K562 (cell line): ENCODE measurements around the gene DCAF12. TPM values are rescaled to one million over a fixed set of nuclear protein-coding genes. Genes with fewer than 3 reads are reported as not detected.

Source experiments
- BMI1 ChIP-seq: fragments of 150-350 bp; IDR thresholded peaks from 2 replicates; pipeline ENCODE4 v1.6.1; 2014; ENCODE audit warnings: low read length
- CHD1 ChIP-seq: fragments of 200-600 bp; sonication (generic); IDR thresholded peaks from one replicate; pipeline ENCODE4 v1.6.1; 2012; ENCODE audit warnings: mild to moderate bottlenecking, moderate library complexity, low read length, inconsistent platforms
- DPF2 ChIP-seq: fragments of 450-650 bp; IDR thresholded peaks from 2 replicates; pipeline ENCODE4 v1.6.1; 2016
- HMGN3 ChIP-seq: IDR thresholded peaks from 2 replicates; pipeline ENCODE4 v1.6.1; 2011; ENCODE audit warnings: borderline replicate concordance, low read depth, mild to moderate bottlenecking, mixed read lengths, low read length; ENCODE audit not compliant: insufficient read length; ENCODE audit errors: extremely low read depth
- SIN3B ChIP-seq: fragments of 450-650 bp; IDR thresholded peaks from 2 replicates; pipeline ENCODE4 v1.6.1; 2017; ENCODE audit warnings: low read depth, mild to moderate bottlenecking, moderate library complexity
- STAT5A ChIP-seq: IDR thresholded peaks from 2 replicates; pipeline ENCODE4 v1.6.1; 2012; ENCODE audit warnings: low read length, inconsistent platforms, borderline replicate concordance
- TAF1 ChIP-seq: IDR thresholded peaks from 2 replicates; pipeline ENCODE4 v1.6.1; 2011; ENCODE audit warnings: mild to moderate bottlenecking, low read length, moderate library complexity; ENCODE audit not compliant: insufficient read depth, control insufficient read depth, severe bottlenecking; ENCODE audit errors: extremely low read depth
- TOE1 ChIP-seq, 2 experiments: fragments of 450-650 bp in 1 of 2; sonication (generic) in 1 of 2; formaldehyde crosslinking in 1 of 2; IDR thresholded peaks; 2 replicates each; pipeline versions ENCODE4 v1.7.1 to v1.8.0; 2016 to 2022; ENCODE audit warnings: borderline replicate concordance in 2 of 2, mild to moderate bottlenecking in 2 of 2, antibody characterized with exemption in 1 of 2, inconsistent platforms in 1 of 2, low read depth in 1 of 2, missing genetic modification reagents in 1 of 2, moderate library complexity in 1 of 2
- ZNF764 ChIP-seq: fragments of 250-450 bp; sonication (Bioruptor Pico); IDR thresholded peaks from 2 replicates; pipeline ENCODE4 v1.4.0; 2020; ENCODE audit warnings: low read depth, mild to moderate bottlenecking, moderate library complexity
- polyA plus RNA-seq, 8 experiments: library from polyadenylated mRNA; depleted of rRNA in 4 of 8; stranded (reverse) in 5 of 8; unstranded in 3 of 8; fragments of >200 nt; fragmentation: Nextera tagmentation in 2 of 8; fragmentation: Illumina TruSeq in 1 of 8; extraction: Ambion mirVana in 2 of 8; extraction: Trizol in 1 of 8; gene quantifications; 2 replicates each; pipeline versions ENCODE4 v1.2.1 to v1.2.3, GENCODE V29; 2011 to 2014; ENCODE audit warnings: inconsistent platforms in 1 of 8, missing spikeins in 1 of 8
- total RNA-seq, 7 experiments: library from RNA; depleted of rRNA in 6 of 7; stranded (reverse); fragments of >200 nt in 6 of 7; fragmentation: Illumina TruSeq in 2 of 7; extraction: Trizol in 2 of 7; gene quantifications; 2 replicates each; pipeline versions ENCODE4 v1.2.1 to v1.2.3, GENCODE V29; 2011 to 2021; ENCODE audit warnings: low replicate concordance in 1 of 7
- TF ChIP-seq, protein P1 (sequence below): IDR thresholded peaks from 3 replicates; pipeline ENCODE4 v1.6.1; 2011; ENCODE audit warnings: borderline replicate concordance, mild to moderate bottlenecking, moderate library complexity; ENCODE audit not compliant: insufficient read length; ENCODE audit errors: extremely low read depth
- TF ChIP-seq, protein P2 (sequence below): sonication (generic); formaldehyde crosslinking; IDR thresholded peaks from 2 replicates; pipeline ENCODE4 v1.8.0; 2022; ENCODE audit warnings: mild to moderate bottlenecking, missing genetic modification reagents
- TF ChIP-seq, protein P3 (sequence below), 2 experiments: fragments of 450-650 bp; formaldehyde crosslinking in 1 of 2; IDR thresholded peaks; 2 replicates each; pipeline versions ENCODE4 v1.4.0 to v1.6.1; 2014 to 2020; ENCODE audit warnings: mild to moderate bottlenecking in 2 of 2, borderline replicate concordance in 1 of 2, low read depth in 1 of 2
- TF ChIP-seq, protein P4 (sequence below): fragments of 250-450 bp; sonication (Bioruptor Pico); IDR thresholded peaks from 2 replicates; pipeline ENCODE4 v1.8.0; 2022; ENCODE audit warnings: moderate library complexity, mild to moderate bottlenecking, inconsistent platforms

The DCAF12 gene
- total and polyA plus RNA-seq, 9 of the 15 experiments (the other 6 are each of a cell fraction or from before 2014, with no cell fraction given), result 10.9 to 59.6 (median 30.8) TPM

DNA sequence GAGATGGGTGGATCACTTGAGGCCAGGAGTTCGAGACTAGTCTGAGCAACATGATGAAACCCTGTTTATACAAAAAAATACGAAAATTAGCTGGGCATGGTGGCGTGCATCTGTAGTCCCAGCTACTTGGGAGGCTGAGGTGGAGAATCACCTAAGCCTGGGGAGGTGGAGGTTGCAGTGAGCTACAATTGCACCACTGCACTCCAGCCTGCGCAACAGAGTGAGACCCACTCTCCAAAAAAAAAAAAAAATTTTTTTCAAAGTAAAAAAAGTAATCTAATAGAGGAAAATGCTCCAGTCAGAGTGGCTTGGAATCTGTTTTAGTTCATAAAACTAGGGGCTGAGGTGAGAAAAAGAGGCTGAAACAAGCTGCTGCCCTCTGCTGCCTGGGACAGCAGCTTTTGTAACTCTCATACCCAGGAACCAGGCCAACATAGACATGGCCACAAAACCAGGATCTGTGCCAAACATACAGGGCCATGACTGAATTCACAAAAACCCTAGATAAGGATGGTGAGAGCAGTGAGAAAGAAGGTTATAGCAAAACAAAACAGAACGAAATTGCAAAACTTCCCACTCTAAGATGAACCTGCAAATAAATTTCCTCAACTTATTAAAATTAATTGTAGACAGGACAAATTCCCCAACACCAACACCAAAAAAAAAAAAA lies 13.1 kb upstream of the DCAF12 start (continued):
- TF ChIP-seq, protein P1, sequence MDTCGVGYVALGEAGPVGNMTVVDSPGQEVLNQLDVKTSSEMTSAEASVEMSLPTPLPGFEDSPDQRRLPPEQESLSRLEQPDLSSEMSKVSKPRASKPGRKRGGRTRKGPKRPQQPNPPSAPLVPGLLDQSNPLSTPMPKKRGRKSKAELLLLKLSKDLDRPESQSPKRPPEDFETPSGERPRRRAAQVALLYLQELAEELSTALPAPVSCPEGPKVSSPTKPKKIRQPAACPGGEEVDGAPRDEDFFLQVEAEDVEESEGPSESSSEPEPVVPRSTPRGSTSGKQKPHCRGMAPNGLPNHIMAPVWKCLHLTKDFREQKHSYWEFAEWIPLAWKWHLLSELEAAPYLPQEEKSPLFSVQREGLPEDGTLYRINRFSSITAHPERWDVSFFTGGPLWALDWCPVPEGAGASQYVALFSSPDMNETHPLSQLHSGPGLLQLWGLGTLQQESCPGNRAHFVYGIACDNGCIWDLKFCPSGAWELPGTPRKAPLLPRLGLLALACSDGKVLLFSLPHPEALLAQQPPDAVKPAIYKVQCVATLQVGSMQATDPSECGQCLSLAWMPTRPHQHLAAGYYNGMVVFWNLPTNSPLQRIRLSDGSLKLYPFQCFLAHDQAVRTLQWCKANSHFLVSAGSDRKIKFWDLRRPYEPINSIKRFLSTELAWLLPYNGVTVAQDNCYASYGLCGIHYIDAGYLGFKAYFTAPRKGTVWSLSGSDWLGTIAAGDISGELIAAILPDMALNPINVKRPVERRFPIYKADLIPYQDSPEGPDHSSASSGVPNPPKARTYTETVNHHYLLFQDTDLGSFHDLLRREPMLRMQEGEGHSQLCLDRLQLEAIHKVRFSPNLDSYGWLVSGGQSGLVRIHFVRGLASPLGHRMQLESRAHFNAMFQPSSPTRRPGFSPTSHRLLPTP, result no peak
- TF ChIP-seq TOE1 (IDR thresholded peaks at IDR 0.05; ENCODE audit: borderline replicate concordance), result no peak
- no peak for TF ChIP-seq TOE1 (CRISPR knock-in tag; IDR thresholded peaks at IDR 0.05; ENCODE audit: borderline replicate concordance, low read depth)
- peak; percentile 36; the same call in 1 of the 2 replicates for TF ChIP-seq DPF2
- TF ChIP-seq SIN3B, result no peak
- TF ChIP-seq, protein P2, sequence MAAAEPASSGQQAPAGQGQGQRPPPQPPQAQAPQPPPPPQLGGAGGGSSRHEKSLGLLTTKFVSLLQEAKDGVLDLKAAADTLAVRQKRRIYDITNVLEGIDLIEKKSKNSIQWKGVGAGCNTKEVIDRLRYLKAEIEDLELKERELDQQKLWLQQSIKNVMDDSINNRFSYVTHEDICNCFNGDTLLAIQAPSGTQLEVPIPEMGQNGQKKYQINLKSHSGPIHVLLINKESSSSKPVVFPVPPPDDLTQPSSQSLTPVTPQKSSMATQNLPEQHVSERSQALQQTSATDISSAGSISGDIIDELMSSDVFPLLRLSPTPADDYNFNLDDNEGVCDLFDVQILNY (CRISPR knock-in tag), result no peak
- TF ChIP-seq, protein P3, sequence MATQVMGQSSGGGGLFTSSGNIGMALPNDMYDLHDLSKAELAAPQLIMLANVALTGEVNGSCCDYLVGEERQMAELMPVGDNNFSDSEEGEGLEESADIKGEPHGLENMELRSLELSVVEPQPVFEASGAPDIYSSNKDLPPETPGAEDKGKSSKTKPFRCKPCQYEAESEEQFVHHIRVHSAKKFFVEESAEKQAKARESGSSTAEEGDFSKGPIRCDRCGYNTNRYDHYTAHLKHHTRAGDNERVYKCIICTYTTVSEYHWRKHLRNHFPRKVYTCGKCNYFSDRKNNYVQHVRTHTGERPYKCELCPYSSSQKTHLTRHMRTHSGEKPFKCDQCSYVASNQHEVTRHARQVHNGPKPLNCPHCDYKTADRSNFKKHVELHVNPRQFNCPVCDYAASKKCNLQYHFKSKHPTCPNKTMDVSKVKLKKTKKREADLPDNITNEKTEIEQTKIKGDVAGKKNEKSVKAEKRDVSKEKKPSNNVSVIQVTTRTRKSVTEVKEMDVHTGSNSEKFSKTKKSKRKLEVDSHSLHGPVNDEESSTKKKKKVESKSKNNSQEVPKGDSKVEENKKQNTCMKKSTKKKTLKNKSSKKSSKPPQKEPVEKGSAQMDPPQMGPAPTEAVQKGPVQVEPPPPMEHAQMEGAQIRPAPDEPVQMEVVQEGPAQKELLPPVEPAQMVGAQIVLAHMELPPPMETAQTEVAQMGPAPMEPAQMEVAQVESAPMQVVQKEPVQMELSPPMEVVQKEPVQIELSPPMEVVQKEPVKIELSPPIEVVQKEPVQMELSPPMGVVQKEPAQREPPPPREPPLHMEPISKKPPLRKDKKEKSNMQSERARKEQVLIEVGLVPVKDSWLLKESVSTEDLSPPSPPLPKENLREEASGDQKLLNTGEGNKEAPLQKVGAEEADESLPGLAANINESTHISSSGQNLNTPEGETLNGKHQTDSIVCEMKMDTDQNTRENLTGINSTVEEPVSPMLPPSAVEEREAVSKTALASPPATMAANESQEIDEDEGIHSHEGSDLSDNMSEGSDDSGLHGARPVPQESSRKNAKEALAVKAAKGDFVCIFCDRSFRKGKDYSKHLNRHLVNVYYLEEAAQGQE (IDR thresholded peaks at IDR 0.05; ENCODE audit: borderline replicate concordance), result 0 out of 2 replicates have a peak, but pooled peaks have one; percentile 10
- TF ChIP-seq, protein P3 (CRISPR knock-in tag; IDR thresholded peaks at IDR 0.05; ENCODE audit: low read depth), result no peak
- TF ChIP-seq, protein P4, sequence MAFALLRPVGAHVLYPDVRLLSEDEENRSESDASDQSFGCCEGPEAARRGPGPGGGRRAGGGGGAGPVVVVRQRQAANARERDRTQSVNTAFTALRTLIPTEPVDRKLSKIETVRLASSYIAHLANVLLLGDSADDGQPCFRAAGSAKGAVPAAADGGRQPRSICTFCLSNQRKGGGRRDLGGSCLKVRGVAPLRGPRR (CRISPR knock-in tag), result no peak
- no peak for TF ChIP-seq STAT5A
- TF ChIP-seq CHD1, result no peak
- TF ChIP-seq BMI1, result no peak
- no peak for TF ChIP-seq ZNF764 (CRISPR knock-in tag)
- no peak for TF ChIP-seq TAF1
- no peak for TF ChIP-seq HMGN3
